Activated T-cell treated with anti-CD3 and anti-CD28 coated beads for 1 hour (primary cell): ENCODE data around the gene CUX1.
"Not testable (repeated sequence)": the region's sequence is repeated elsewhere in the genome, so short reads cannot be mapped to it uniquely, and the experiment has no call there.

Experiments used
- DNase-seq: peaks from one replicate; pipeline ENCODE4 v3.0.0-alpha.2; 2020; ENCODE audit warnings: low read depth

Gene CUX1

DNA sequence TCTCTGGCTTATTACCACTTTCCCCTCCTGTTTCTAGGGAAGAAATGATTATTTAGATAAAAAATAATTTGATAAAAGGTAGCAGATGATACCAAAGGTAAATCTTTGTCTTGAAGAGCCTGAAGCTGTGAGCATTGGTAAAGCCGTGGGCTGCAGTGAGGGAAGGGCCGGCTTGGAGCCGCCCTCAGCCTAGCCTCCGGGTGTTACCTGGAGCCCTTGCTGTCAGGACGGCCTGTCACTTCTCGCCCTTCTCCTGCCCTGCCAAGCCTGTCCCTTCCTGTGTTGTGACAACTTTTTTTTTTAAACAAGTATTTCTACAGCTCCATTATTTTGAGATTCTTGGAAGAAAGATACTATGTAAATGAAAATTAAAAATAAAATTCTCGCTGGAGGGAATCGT lies 7.0 kb downstream of the CUX1 start:
- DNase-seq, result no peak

DNA sequence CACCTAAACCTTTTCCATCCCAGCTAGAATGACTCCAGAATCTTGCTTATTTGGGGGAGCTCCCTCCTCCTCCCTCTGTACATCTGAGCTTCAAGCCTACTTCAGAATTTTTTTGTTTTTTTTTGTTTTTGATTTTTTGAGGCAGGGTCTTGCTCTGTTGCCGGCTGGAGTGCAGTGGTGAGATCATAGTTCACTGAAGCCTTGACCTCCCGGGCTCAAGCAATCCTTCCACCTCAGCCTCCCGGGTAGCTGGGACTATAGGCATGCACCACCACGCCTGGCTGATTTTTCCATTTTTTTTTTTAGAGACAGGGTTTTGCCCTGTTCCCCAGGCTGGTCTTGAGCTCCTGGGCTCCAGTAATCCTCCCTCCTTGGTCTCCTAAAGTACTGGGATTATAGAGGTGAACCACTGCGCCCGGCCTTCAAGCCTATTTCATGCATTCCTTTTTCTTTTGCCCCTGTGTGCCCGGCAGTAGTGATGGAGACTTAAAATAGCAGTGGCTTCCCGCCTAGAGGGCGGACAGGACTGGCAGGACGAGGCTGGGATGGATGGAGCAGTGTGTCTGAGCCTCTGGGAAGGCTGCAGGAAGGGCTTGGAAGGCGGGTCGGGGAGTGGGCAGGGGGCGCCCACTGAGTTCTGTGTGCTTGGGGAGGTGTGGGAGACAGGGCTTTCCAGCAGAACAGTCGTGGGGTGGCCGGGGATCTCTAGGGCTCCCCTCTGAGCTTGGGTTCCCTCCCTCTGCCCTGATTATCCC lies 8.8 kb downstream of the CUX1 start:
- no peak for DNase-seq

- DNase-seq, result no peak
Measured at GRCh38 chr7:101828301-101829020, 11.0 kb downstream of the CUX1 start.

GRCh38 chr7:101829374-101829773 lies 11.9 kb downstream of the CUX1 start:
- DNase-seq, result no peak

- DNase-seq, result no peak
Measured at GRCh38 chr7:101829821-101830220, 12.4 kb downstream of the CUX1 start.

DNA sequence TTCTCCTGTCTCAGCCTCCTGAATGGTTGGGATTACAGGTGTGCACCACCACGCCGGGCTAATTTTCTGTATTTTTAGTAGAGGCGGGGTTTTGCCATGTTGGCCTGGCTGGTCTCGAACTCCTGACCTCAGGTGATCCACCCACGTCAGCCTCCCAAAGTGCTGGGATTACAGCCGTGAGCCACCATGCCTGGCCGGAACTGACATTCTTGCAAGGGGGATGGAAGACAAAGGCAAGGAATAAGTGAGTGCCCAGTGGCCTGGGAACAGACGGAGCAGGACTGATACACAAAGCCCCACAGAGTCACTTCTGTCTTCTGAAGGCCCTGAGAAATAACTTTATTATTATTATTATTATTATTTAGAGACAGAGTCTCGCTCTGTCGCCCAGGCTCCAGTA lies 14.0 kb downstream of the CUX1 start:
- not testable (repeated sequence) for DNase-seq

DNA sequence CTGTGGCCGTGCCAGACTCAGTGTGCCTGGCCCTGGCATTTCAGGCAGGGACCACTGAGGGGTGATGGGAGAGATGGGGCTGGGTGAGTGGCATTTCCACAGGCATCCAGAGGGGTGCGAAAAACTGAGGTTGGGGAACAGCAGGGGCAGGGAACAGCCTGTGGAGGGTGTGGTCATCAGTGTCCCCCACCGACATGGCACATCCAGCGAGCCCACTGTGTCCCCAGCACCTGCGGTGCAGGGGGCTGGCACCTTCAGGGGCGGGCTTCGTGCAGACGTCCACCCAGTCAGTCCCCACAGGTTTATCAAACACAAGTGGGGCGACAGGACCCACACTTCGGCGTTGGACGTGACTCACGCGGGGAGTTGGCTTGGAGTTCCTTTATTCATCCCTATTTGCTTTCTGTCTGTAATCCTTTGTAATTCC lies 14.8 kb downstream of the CUX1 start:
- DNase-seq, result no peak

- DNase-seq, result no peak
Measured at GRCh38 chr7:101832685-101833375, 15.4 kb downstream of the CUX1 start.

GRCh38 chr7:101833799-101834198 lies 16.4 kb downstream of the CUX1 start:
- no peak for DNase-seq

DNA sequence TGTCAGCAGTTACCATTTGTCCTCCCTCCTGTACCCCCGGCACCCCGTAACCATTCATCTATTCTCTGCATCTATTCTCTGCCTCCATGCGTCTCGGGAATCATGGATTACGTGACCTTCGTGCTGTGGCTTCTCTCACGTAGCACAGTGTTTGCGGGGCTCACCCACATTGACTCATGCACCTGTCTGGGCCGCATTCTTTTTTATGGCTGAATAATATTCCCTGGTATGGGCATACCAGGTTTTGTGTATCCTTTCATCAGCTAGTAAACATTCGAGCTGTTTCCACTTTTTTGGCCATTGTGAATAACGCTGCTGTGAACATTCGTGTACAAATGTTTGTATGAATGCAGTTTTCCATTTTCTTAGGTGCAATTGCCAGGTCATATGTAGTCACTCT lies 17.7 kb downstream of the CUX1 start:
- no peak for DNase-seq

GRCh38 chr7:101837433-101837832 lies 20.0 kb downstream of the CUX1 start:
- not testable (repeated sequence) for DNase-seq

DNA sequence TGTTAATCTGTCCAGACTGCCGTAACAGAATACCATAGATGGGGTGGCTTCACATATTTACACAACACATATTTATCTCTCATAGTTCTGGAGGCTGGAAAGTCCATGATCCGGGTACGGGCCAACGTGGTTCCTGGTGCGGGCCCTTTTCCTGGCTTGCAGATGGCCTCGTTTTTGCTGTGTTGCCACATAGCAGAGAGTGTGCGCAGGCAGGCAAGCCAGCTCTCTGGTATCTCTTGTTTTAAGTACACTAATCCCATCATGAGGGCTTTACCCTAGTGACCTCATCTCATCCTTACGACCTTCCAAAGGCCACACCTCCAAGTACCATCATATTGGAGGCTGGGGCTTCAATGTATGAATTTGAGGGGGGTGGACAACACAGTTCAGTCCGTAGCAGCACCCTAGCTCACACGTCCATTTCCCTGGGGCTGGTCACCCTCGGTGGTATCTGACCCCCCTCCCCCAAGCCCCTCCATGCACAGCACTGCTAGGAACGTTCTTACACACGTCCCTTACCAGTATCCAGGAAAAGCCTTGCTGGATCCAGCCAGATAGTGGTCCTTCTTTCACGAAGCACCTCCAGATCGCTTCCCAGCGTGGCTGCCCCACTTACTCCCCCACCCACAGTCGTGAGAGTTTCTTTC lies 21.5 kb downstream of the CUX1 start:
- no peak for DNase-seq

GRCh38 chr7:101841328-101841727 lies 23.9 kb downstream of the CUX1 start:
- no peak for DNase-seq

- no peak for DNase-seq
Measured at GRCh38 chr7:101843293-101844271, 26.2 kb downstream of the CUX1 start.

DNA sequence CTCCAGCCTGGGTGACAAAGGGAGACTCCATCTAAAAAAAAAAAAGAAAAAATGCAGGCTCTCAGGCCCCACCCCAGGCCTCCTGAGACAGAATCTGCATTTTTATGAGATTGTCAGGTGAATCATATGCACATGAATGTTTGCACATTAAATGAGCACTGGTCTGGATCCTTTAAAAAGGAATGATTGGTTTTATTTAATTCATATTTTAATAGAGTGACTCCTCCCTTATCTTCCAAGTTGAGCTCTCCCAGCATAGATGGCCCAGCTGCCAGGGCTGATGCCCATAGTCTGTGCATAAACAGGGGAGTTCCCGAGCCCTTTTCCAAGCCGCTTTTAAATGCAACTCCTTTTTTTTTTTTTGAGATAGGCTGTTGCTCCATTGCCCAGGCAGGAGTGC lies 28.5 kb downstream of the CUX1 start:
- no peak for DNase-seq

DNA sequence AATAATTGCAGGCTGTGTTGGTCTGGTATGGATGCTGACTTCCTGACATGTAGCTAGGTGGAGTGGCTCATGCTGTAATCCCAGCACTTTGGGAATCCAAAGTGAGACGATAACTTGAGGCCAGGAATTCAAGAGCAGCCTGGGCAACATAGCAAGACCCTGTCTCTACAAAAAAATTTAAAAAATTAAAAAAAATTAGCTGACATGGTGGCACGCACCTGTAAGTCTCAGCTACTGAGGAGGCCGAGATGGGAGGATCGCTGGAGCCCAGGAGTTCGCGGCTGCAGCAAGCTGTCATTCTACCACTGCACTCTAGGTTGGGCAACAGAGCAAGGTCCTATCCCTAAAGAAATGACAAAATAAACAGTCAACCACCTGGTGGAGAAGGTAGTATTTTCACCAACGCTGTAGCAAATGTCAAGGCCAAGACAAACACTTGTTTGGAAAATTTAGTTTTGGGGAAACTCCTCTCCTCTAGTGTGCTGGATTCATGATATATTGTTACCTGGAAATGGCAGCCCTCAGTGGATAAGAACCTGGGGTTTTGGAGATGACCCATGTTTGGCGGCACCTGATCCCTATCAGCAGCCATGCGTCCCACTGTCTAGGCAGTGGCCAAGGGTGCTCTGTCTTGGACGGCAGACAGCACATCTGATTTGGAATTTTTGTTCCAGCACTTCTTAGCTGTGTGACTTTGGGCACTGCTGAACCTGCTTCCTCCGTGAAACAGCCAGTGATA lies 29.5 kb downstream of the CUX1 start:
- no peak for DNase-seq

GRCh38 chr7:101848208-101848951 lies 31.0 kb downstream of the CUX1 start:
- no peak for DNase-seq

DNA sequence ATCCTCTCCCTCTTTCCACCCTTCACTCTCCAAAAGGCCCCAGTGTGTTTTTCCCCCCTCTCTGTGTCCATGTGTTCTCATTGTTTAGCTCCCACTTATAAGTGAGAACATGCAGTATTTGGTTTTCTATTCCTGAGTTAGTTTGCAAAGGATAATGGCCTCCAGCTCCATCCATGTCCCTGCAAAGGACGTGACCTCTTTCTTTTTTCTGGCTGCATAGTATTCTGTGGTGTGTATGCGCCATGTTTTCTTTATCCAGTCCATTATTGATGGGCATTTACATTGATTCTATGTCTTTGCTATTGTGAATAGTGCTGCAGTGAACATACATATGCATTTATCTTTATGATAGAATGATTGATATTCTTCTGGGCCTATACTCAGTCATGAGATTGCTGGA lies 31.9 kb downstream of the CUX1 start:
- DNase-seq, result not testable (repeated sequence)

GRCh38 chr7:101852364-101852763 lies 34.9 kb downstream of the CUX1 start:
- DNase-seq, result not testable (repeated sequence)

DNA sequence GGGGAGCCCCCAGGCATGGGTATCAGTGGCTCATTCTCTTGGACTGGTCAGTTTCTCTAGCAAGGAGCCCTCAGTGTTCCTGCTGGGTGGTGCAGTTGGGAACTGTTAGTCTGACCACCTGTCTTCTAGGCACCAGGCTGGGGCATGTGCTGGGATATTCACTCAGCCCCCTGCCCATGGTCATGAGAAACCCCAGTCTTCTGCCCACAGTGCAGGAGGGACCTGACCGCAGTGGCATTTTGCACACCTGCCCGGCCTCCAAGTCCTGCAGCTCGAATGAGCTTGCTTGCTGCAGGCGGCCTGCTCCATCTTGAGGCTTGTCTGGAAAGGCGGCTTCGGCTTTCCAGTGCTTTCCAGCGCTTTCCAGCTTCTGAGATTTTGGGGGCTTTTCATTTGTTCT lies 36.3 kb downstream of the CUX1 start:
- no peak for DNase-seq
